ENCODE data around the gene SPAG17. TPM values are rescaled to one million over a fixed set of nuclear protein-coding genes. Genes with fewer than 3 reads are reported as not detected.
A peak's percentile ranks its signal among the peaks of the same experiment; 100 is the strongest.

SPAG17 gene
- total and polyA plus RNA-seq, 2 donors (not counting 1 experiment from before 2014, with no cell fraction given), result 0.01 to 0.33 TPM

DNA sequence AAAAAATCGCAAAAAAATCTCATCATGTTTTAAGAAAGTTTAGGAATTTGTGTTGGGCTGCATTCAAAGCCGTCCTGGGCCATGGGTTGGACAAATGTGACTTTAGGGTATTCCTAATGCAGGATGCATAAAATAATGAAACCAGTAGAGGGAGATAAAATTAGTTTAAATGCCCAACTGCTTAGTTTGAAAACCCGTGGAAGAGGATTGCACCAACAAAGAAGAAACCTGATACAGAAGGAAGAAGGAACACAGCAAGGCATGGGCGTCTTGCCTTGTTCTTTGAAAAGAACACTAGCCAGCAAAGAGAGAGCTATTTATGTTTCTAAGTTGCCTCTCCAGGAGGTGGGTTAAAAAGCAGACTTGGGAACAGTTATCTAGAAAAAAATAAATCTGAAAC lies 217.6 kb downstream of the SPAG17 start:
- H3K27me3 ChIP-seq (ENCODE audit: control insufficient read depth, insufficient read depth, low read length), result no peaks in the 10 kb centered on the region
- no peak overlapping the region for H3K4me3 ChIP-seq (replicated peaks in 1 of 4; ENCODE audit: control extremely low read depth in 1 of 4, insufficient read depth in 1 of 4, low read depth in 3 of 4, low read length in 4 of 4)
- H3K9me3 ChIP-seq (ENCODE audit: control insufficient read depth, insufficient read depth, low read depth, low read length), result no peaks in the 10 kb centered on the region
- H2AFZ ChIP-seq (ENCODE audit: low read length), result no peak overlapping the region
- DNase-seq (ENCODE audit: low read depth in 2 of 2), result peak; percentile 51 to 77
- no peak overlapping the region for H3K9ac ChIP-seq (ENCODE audit: insufficient read depth, low read length)
- H3K4me1 ChIP-seq (ENCODE audit: control insufficient read depth, extremely low read depth, insufficient read depth, low read length), result no peaks in the 10 kb centered on the region
- H4K20me1 ChIP-seq (ENCODE audit: control insufficient read depth, extremely low read depth, insufficient read depth, low read length), result no peaks in the 10 kb centered on the region
- no peak overlapping the region for H3K27ac ChIP-seq (ENCODE audit: insufficient read depth, low read length)
- H3K36me3 ChIP-seq (ENCODE audit: control insufficient read depth, insufficient read depth, low read length), result no peaks in the 10 kb centered on the region
- TF ChIP-seq, protein P1, sequence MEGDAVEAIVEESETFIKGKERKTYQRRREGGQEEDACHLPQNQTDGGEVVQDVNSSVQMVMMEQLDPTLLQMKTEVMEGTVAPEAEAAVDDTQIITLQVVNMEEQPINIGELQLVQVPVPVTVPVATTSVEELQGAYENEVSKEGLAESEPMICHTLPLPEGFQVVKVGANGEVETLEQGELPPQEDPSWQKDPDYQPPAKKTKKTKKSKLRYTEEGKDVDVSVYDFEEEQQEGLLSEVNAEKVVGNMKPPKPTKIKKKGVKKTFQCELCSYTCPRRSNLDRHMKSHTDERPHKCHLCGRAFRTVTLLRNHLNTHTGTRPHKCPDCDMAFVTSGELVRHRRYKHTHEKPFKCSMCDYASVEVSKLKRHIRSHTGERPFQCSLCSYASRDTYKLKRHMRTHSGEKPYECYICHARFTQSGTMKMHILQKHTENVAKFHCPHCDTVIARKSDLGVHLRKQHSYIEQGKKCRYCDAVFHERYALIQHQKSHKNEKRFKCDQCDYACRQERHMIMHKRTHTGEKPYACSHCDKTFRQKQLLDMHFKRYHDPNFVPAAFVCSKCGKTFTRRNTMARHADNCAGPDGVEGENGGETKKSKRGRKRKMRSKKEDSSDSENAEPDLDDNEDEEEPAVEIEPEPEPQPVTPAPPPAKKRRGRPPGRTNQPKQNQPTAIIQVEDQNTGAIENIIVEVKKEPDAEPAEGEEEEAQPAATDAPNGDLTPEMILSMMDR (conservative IDR thresholded peaks at IDR 0.05 in 1 of 2, IDR thresholded peaks at IDR 0.05 in 1 of 2; ENCODE audit: low read depth in 1 of 2, low read length in 2 of 2), result peak in 1 of 2 donors; percentile 30
- no peak for TF ChIP-seq EZH2 (IDR thresholded peaks at IDR 0.05; ENCODE audit: low read length, missing control alignments)
- no peak overlapping the region for H3K4me2 ChIP-seq (ENCODE audit: extremely low read depth, insufficient read depth, low read length)
- H3K79me2 ChIP-seq (ENCODE audit: control insufficient read depth, insufficient read depth, low read length), result no peaks in the 10 kb centered on the region

DNA sequence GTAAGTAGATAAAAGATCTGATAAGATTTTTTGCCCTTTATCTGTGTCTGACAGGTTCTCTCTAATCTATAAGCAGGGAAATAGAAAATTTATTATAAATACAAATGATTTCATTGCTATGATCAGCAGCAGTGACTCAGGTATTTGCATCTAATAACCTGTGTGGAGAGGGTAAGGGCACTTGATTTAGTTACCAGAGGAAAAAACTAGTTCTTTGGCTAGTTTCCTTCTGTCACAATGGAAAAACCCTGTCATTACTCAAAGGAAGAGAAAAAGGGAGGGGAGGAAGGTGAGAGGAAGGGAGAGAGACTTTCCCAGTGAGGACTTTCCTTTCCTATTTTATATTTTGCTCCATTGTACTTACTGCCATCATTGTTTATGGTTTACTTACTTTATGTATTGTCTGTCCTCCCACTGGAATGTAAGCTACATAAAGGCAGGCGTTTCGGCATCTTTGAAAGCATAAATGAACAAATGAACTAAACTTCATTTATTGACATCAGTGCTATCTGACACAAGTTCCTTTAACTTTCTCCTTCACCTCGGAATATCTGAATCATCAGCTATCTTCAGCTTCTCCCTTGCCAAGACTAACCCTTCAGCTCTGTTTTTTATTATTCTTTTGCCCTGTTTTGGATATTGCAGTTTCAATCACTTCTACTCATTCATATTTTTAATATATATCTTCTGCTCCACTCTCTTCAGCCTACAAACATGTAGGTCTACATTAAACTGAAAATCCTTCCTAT lies 220.6 kb downstream of the SPAG17 start:
- Histone ChIP-seq H3K27ac (ENCODE audit: insufficient read depth, low read length) (no peak overlapping the region), H3K9me3 (ENCODE audit: control insufficient read depth, insufficient read depth, low read depth, low read length) (no peaks in the 10 kb centered on the region), H2AFZ (ENCODE audit: low read length) (no peak overlapping the region), H3K9ac (ENCODE audit: insufficient read depth, low read length) (no peak overlapping the region), H3K79me2 (ENCODE audit: control insufficient read depth, insufficient read depth, low read length) (no peaks in the 10 kb centered on the region), H3K4me2 (ENCODE audit: extremely low read depth, insufficient read depth, low read length) (no peak overlapping the region), H3K36me3 (ENCODE audit: control insufficient read depth, insufficient read depth, low read length) (no peaks in the 10 kb centered on the region), H3K4me1 (ENCODE audit: control insufficient read depth, extremely low read depth, insufficient read depth, low read length) (no peaks in the 10 kb centered on the region), H3K4me3 (replicated peaks in 1 of 4; ENCODE audit: control extremely low read depth in 1 of 4, insufficient read depth in 1 of 4, low read depth in 3 of 4, low read length in 4 of 4) (no peak overlapping the region), H4K20me1 (ENCODE audit: control insufficient read depth, extremely low read depth, insufficient read depth, low read length) (no peaks in the 10 kb centered on the region), H3K27me3 (ENCODE audit: control insufficient read depth, insufficient read depth, low read length) (no peaks in the 10 kb centered on the region)
- DNase-seq (ENCODE audit: low read depth in 2 of 2), result peak in 1 of 2 donors; percentile 47
- TF ChIP-seq EZH2 (IDR thresholded peaks at IDR 0.05; ENCODE audit: low read length, missing control alignments), result no peak
- TF ChIP-seq, protein P1 (conservative IDR thresholded peaks at IDR 0.05 in 1 of 2, IDR thresholded peaks at IDR 0.05 in 1 of 2; ENCODE audit: low read depth in 1 of 2, low read length in 2 of 2), result no peak

DNA sequence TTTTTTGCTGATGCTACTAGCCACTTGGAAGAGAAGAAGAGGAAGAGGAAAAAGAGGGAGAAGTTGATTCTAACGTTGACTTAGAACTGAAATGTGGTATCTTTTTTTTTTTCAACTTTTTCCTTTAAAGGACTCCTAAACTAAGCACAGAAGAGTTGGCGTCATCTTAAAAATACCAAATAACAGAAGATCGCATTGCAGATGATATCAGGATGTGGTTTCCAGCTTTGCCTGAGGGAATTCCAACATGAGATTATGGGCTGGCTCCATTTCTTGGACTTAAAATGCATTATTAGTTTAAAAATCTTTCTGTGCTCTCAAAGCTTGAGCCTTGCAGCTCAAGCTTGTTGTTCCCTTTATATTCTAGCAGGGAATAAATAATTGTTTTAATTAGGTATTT lies 225.7 kb downstream of the SPAG17 start:
- H3K9ac ChIP-seq (ENCODE audit: insufficient read depth, low read length), result no peak overlapping the region
- no peaks in the 10 kb centered on the region for H3K4me1 ChIP-seq (ENCODE audit: control insufficient read depth, extremely low read depth, insufficient read depth, low read length)
- H3K27me3 ChIP-seq (ENCODE audit: control insufficient read depth, insufficient read depth, low read length), result no peaks in the 10 kb centered on the region
- no peaks in the 10 kb centered on the region for H4K20me1 ChIP-seq (ENCODE audit: control insufficient read depth, extremely low read depth, insufficient read depth, low read length)
- H3K9me3 ChIP-seq (ENCODE audit: control insufficient read depth, insufficient read depth, low read depth, low read length), result no peaks in the 10 kb centered on the region
- H3K4me2 ChIP-seq (ENCODE audit: extremely low read depth, insufficient read depth, low read length), result no peak overlapping the region
- H3K4me3 ChIP-seq (replicated peaks in 1 of 4; ENCODE audit: control extremely low read depth in 1 of 4, insufficient read depth in 1 of 4, low read depth in 3 of 4, low read length in 4 of 4), result no peak overlapping the region
- peaks cover 5% of the 10 kb centered on the region for H3K36me3 ChIP-seq (ENCODE audit: control insufficient read depth, insufficient read depth, low read length)
- H3K27ac ChIP-seq (ENCODE audit: insufficient read depth, low read length), result no peak overlapping the region
- TF ChIP-seq EZH2 (IDR thresholded peaks at IDR 0.05; ENCODE audit: low read length, missing control alignments), result no peak
- TF ChIP-seq, protein P1 (conservative IDR thresholded peaks at IDR 0.05 in 1 of 2, IDR thresholded peaks at IDR 0.05 in 1 of 2; ENCODE audit: low read depth in 1 of 2, low read length in 2 of 2), result no peak
- H3K79me2 ChIP-seq (ENCODE audit: control insufficient read depth, insufficient read depth, low read length), result no peaks in the 10 kb centered on the region
- no peak overlapping the region for H2AFZ ChIP-seq (ENCODE audit: low read length)
- peak in 1 of 2 donors; percentile 59 for DNase-seq (ENCODE audit: low read depth in 2 of 2)
